DOHH2 (cell line): ENCODE data around the gene ARID3C.

ENCODE experiments used
- H3F3A ChIP-seq: fragments of 200-600 bp; sonication (generic), shearing (Covaris generic); 2 replicates; pipeline ENCODE4 v1.6.0; 2016; ENCODE audit warnings: antibody characterized with exemption, mild to moderate bottlenecking; ENCODE audit not compliant: control insufficient read depth, insufficient read depth
- H3K27ac ChIP-seq: fragments of 200-600 bp; sonication (generic); 2 replicates; pipeline ENCODE4 v1.5.1; 2014; ENCODE audit warnings: low read depth, mild to moderate bottlenecking, low read length, moderate library complexity
- H3K27me3 ChIP-seq: fragments of 200-600 bp; sonication (generic); 2 replicates; pipeline ENCODE4 v1.6.1; 2014; ENCODE audit warnings: mild to moderate bottlenecking, low read length, mixed read lengths; ENCODE audit not compliant: control insufficient read depth
- H3K36me3 ChIP-seq: fragments of 200-600 bp; sonication (generic); 2 replicates; pipeline ENCODE4 v1.6.1; 2014; ENCODE audit warnings: mild to moderate bottlenecking, low read length, moderate library complexity, mixed read lengths; ENCODE audit not compliant: control insufficient read depth
- H3K4me1 ChIP-seq: fragments of 200-600 bp; sonication (generic); 2 replicates; pipeline ENCODE4 v1.6.1; 2014; ENCODE audit warnings: mild to moderate bottlenecking, low read length, mixed read lengths; ENCODE audit not compliant: control insufficient read depth
- H3K4me2 ChIP-seq: fragments of 200-600 bp; sonication (generic); 2 replicates; pipeline ENCODE4 v1.6.0; 2014; ENCODE audit warnings: mild to moderate bottlenecking, low read length, moderate library complexity
- H3K4me3 ChIP-seq: fragments of 200-600 bp; sonication (generic); 2 replicates; pipeline ENCODE4 v1.5.1; 2014; ENCODE audit warnings: mild to moderate bottlenecking, low read length, mixed read lengths
- H3K79me2 ChIP-seq: fragments of 200-600 bp; sonication (generic); 2 replicates; pipeline ENCODE4 v1.6.1; 2014; ENCODE audit warnings: mild to moderate bottlenecking, low read length, mixed read lengths; ENCODE audit not compliant: control insufficient read depth
- H3K9me2 ChIP-seq: fragments of 200-600 bp; sonication (generic); replicated peaks from 2 replicates; pipeline ENCODE4 v1.6.1; 2014; ENCODE audit warnings: mild to moderate bottlenecking, low read length, mixed read lengths; ENCODE audit not compliant: control insufficient read depth
- H3K9me3 ChIP-seq: fragments of 200-600 bp; sonication (generic); 2 replicates; pipeline ENCODE4 v1.6.1; 2014; ENCODE audit warnings: antibody characterized with exemption, low read length, mixed read lengths; ENCODE audit not compliant: control insufficient read depth, insufficient read depth
- H4K20me1 ChIP-seq: fragments of 200-600 bp; sonication (generic); 2 replicates; pipeline ENCODE4 v1.6.0; 2014; ENCODE audit warnings: low read depth, mild to moderate bottlenecking, antibody characterized with exemption, low read length, moderate library complexity; ENCODE audit not compliant: control insufficient read depth, insufficient read depth
- CTCF ChIP-seq: fragments of 200-600 bp; sonication (generic); IDR thresholded peaks from one replicate; pipeline ENCODE4 v1.5.1; 2014; ENCODE audit warnings: antibody characterized with exemption, mild to moderate bottlenecking, low read depth, low read length; ENCODE audit not compliant: poor library complexity, severe bottlenecking
- EZH2phosphoT487 ChIP-seq: fragments of 200-600 bp; sonication (generic); IDR thresholded peaks from 2 replicates; pipeline ENCODE4 v1.6.1; 2017; ENCODE audit warnings: borderline replicate concordance, mild to moderate bottlenecking, antibody characterized with exemption, low read length, moderate library complexity, mixed read lengths

Gene ARID3C

DNA sequence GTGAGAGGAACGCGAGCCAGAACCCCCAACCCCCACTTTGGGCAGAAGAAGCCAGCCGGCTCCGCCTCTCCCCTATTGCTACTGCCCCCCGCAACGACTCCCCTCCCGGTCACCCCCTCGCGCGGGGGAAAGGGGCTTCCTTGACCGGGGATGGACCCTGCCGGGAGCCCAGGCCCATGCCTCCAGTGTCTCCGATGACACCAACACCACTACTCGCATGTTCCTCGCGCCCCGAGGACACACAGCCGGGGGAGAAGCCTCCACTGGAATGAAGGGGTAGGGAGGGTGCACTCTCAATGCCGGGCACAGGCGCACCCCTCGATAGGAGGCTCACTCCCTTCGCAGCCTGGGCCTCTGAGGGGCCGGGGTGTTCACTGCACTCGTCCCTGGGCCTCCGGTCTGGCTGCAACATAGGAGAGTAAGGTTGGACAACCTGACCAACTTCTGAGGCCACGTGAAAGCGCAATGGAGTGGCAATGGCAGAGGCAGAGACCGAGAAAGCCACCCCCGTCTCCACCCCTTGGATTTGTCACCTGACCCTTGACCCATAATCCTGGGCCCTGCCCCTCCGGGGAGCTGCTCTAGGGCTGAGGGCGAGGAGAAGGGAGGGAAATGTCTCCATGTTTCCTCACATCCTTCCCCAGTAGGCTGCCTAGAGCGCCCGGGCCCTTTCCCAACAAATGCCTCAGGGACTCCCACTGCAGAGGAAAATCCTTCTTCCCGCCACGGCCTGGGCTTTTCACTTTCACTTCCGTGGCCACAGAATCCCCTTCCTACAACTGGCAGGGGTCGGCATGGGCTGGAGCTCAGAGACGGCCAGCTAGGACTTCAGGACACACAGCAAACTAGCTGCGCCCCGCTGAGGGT is 38.3 kb downstream of the ARID3C start:
- peaks cover 57% of the 10 kb centered on the region for H3K27me3 ChIP-seq
- H3K9me3 ChIP-seq = no peaks in the 10 kb centered on the region
- H3F3A ChIP-seq = no peaks in the 10 kb centered on the region
- H3K4me2 ChIP-seq = peak overlapping the region; percentile 41; the same call in 1 of the 2 replicates
- H3K79me2 ChIP-seq = no peaks in the 10 kb centered on the region
- H3K4me1 ChIP-seq = peaks cover 8% of the 10 kb centered on the region
- H3K9me2 ChIP-seq = no peaks in the 10 kb centered on the region
- TF ChIP-seq CTCF = no peak
- no peak for TF ChIP-seq EZH2phosphoT487
- no peak overlapping the region for H3K4me3 ChIP-seq
- H3K36me3 ChIP-seq = no peaks in the 10 kb centered on the region
- no peaks in the 10 kb centered on the region for H4K20me1 ChIP-seq
- H3K27ac ChIP-seq = no peak overlapping the region

GRCh38 chr9:34589636-34590380 is 39.1 kb downstream of the ARID3C start, which contains the start of gene CNTFR:
CNTFR (minus strand) TSS chr9:34589724; CDS start chr9:34568981, 20,743 bp downstream.
- no peaks in the 10 kb centered on the region for H3F3A ChIP-seq
- no peaks in the 10 kb centered on the region for H3K36me3 ChIP-seq
- H3K4me2 ChIP-seq = no peak within 1 kb of the TSS
- H3K27ac ChIP-seq = no peak within 1 kb of the TSS
- H3K4me1 ChIP-seq = peaks cover 8% of the 10 kb centered on the region
- H3K79me2 ChIP-seq = no peaks in the 10 kb centered on the region
- TF ChIP-seq CTCF (no peak), EZH2phosphoT487 (no peak)
- H3K27me3 ChIP-seq = peaks cover 65% of the 10 kb centered on the region
- no peaks in the 10 kb centered on the region for H4K20me1 ChIP-seq
- no peak within 1 kb of the TSS for H3K4me3 ChIP-seq
- H3K9me2 ChIP-seq = no peaks in the 10 kb centered on the region
- no peaks in the 10 kb centered on the region for H3K9me3 ChIP-seq

- Histone ChIP-seq H3K36me3 (no peaks in the 10 kb centered on the region), H3K4me3 (no peak overlapping the region), H3K4me1 (peaks cover 8% of the 10 kb centered on the region), H3F3A (no peaks in the 10 kb centered on the region), H3K27me3 (peaks cover 67% of the 10 kb centered on the region), H3K27ac (no peak overlapping the region), H3K9me2 (no peaks in the 10 kb centered on the region), H4K20me1 (no peaks in the 10 kb centered on the region), H3K9me3 (no peaks in the 10 kb centered on the region), H3K79me2 (no peaks in the 10 kb centered on the region), H3K4me2 (no peak overlapping the region)
- TF ChIP-seq EZH2phosphoT487 = no peak
- no peak for TF ChIP-seq CTCF
Measured at GRCh38 chr9:34588671-34589635, 39.9 kb downstream of the ARID3C start.
